ENCODE measurements around the gene PERCC1.

DNA sequence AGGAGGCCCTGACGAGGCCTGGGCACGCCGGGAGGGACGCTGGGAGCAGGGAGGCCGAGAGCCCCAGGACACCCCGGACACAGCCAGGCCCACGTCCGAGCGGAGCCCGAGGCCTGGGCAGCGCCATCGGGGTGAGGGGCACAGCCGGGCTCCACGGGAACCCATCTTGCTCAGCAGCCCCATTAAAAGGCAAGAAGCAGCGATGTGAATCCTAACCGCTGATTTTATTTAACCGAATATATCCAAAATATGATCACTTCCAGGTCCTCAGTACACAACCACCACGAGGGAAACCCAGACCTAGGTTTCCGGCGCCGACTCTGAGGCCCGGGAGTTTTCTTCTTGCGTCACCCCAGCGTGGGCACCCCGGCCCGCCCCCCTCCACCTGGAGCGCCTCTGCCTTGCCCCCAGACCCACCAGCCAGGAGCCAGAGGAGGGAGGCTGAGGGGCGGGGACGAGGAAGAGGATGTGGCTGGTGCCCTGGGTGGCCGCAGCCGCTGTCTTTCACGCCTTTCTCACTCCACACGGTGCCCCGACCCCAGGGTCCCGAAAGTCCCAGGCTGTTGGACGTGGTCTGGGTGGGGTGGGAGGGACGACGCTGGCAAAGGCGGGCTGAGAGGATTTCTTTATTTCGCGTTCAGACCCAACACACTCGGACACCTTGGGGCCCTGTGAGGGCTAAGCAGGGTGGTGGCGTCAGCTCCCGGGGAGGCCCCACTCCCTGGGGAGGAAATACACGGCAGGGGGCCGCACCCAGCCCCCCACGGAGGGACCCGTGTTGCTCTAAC lies 14.0 kb downstream of the PERCC1 start:
- TF ChIP-seq, protein P1, sequence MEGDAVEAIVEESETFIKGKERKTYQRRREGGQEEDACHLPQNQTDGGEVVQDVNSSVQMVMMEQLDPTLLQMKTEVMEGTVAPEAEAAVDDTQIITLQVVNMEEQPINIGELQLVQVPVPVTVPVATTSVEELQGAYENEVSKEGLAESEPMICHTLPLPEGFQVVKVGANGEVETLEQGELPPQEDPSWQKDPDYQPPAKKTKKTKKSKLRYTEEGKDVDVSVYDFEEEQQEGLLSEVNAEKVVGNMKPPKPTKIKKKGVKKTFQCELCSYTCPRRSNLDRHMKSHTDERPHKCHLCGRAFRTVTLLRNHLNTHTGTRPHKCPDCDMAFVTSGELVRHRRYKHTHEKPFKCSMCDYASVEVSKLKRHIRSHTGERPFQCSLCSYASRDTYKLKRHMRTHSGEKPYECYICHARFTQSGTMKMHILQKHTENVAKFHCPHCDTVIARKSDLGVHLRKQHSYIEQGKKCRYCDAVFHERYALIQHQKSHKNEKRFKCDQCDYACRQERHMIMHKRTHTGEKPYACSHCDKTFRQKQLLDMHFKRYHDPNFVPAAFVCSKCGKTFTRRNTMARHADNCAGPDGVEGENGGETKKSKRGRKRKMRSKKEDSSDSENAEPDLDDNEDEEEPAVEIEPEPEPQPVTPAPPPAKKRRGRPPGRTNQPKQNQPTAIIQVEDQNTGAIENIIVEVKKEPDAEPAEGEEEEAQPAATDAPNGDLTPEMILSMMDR (IDR thresholded peaks at IDR 0.05) = no peak
- TF ChIP-seq ZFX (IDR thresholded peaks at IDR 0.05; ENCODE audit: borderline replicate concordance) = no peak

Data from 22Rv1 (cell line).